ENCODE results near the gene DACT3. TPM values are rescaled to one million over a fixed set of nuclear protein-coding genes. Genes with fewer than 3 reads are reported as not detected.

Gene DACT3
- polyA plus RNA-seq, 1 donor from 2014 or later: 29.3 TPM

- no peaks in the 10 kb centered on the region for H3K9me2 ChIP-seq (ENCODE audit: insufficient read depth, low read length)
- H4K20me1 ChIP-seq (ENCODE audit: insufficient read depth): no peaks in the 10 kb centered on the region
- no peak overlapping the region for H3K4me2 ChIP-seq (ENCODE audit: low read length)
- TF ChIP-seq EP300 (conservative IDR thresholded peaks at IDR 0.05; ENCODE audit: poor library complexity, severe bottlenecking) (no peak), RAD21 (conservative IDR thresholded peaks at IDR 0.05) (no peak), CTCF (IDR thresholded peaks at IDR 0.05; ENCODE audit: poor library complexity, severe bottlenecking) (no peak), MXI1 (conservative IDR thresholded peaks at IDR 0.05; ENCODE audit: poor library complexity, severe bottlenecking) (no peak), REST (IDR thresholded peaks at IDR 0.05; ENCODE audit: borderline replicate concordance) (no peak), POLR2AphosphoS5 (IDR thresholded peaks at IDR 0.05) (no peak), EZH2 (IDR thresholded peaks at IDR 0.05; ENCODE audit: borderline replicate concordance, insufficient read depth, low read length, poor library complexity, severe bottlenecking) (no peak), TAF1 (IDR thresholded peaks at IDR 0.05; ENCODE audit: low read depth) (no peak), SMC3 (conservative IDR thresholded peaks at IDR 0.05; ENCODE audit: poor library complexity) (no peak)
- no peak overlapping the region for H3K9ac ChIP-seq (ENCODE audit: low read length)
- H3K9me3 ChIP-seq (ENCODE audit: low read length): no peaks in the 10 kb centered on the region
- H3K27ac ChIP-seq (ENCODE audit: low read length): no peak overlapping the region
- H3K27me3 ChIP-seq (ENCODE audit: insufficient read depth, low read depth, low read length): no peaks in the 10 kb centered on the region
- H2AFZ ChIP-seq (ENCODE audit: low read depth, low read length): no peak overlapping the region
- H3K4me3 ChIP-seq (ENCODE audit: low read length): no peak overlapping the region
- H3K36me3 ChIP-seq (ENCODE audit: insufficient read depth, low read length): peaks cover 4% of the 10 kb centered on the region
- H3F3A ChIP-seq (ENCODE audit: insufficient read depth, low read length, poor library complexity, severe bottlenecking): no peaks in the 10 kb centered on the region
- H3K79me2 ChIP-seq (replicated peaks; ENCODE audit: insufficient read depth, low read length): no peaks in the 10 kb centered on the region
Observed at GRCh38 chr19:46698395-46699321, 37.7 kb upstream of the DACT3 start.

- Histone ChIP-seq H3K9me2 (ENCODE audit: insufficient read depth, low read length) (no peaks in the 10 kb centered on the region), H3K27me3 (ENCODE audit: insufficient read depth, low read depth, low read length) (no peaks in the 10 kb centered on the region), H3K9me3 (ENCODE audit: low read length) (no peaks in the 10 kb centered on the region), H3K36me3 (ENCODE audit: insufficient read depth, low read length) (peaks cover 4% of the 10 kb centered on the region), H3K4me2 (ENCODE audit: low read length) (no peak overlapping the region), H3K79me2 (replicated peaks; ENCODE audit: insufficient read depth, low read length) (no peaks in the 10 kb centered on the region), H3F3A (ENCODE audit: insufficient read depth, low read length, poor library complexity, severe bottlenecking) (no peaks in the 10 kb centered on the region), H3K9ac (ENCODE audit: low read length) (no peak overlapping the region), H2AFZ (ENCODE audit: low read depth, low read length) (no peak overlapping the region), H4K20me1 (ENCODE audit: insufficient read depth) (no peaks in the 10 kb centered on the region), H3K27ac (ENCODE audit: low read length) (no peak overlapping the region), H3K4me3 (ENCODE audit: low read length) (no peak overlapping the region)
- TF ChIP-seq EP300 (conservative IDR thresholded peaks at IDR 0.05; ENCODE audit: poor library complexity, severe bottlenecking) (no peak), CTCF (IDR thresholded peaks at IDR 0.05; ENCODE audit: poor library complexity, severe bottlenecking) (no peak), REST (IDR thresholded peaks at IDR 0.05; ENCODE audit: borderline replicate concordance) (no peak), MXI1 (conservative IDR thresholded peaks at IDR 0.05; ENCODE audit: poor library complexity, severe bottlenecking) (no peak)
Observed at GRCh38 chr19:46697204-46697960, 36.4 kb upstream of the DACT3 start.

Data from neural cell (in vitro differentiated cells).